ENCODE measurements around the gene TP53RK. TPM values are rescaled to one million over a fixed set of nuclear protein-coding genes. Genes with fewer than 3 reads are reported as not detected.
A peak's percentile ranks its signal among the peaks of the same experiment; 100 is the strongest.

The TP53RK gene
- total and polyA plus RNA-seq, 2 of the 4 experiments (the other 2 are of a cell fraction): 8.7 to 10.6 TPM

- no peaks in the 10 kb centered on the region for H3K27me3 ChIP-seq (ENCODE audit: control insufficient read depth, insufficient read depth, low read length)
- POLR2A ChIA-PET (ENCODE audit: unreplicated experiment): no interaction called here
- H3K4me2 ChIP-seq (ENCODE audit: low read depth, low read length): no peak overlapping the region
- H3K23ac ChIP-seq (ENCODE audit: low read depth, low read length): no peak overlapping the region
- H3K4me3 ChIP-seq (ENCODE audit: insufficient read depth, low read depth, low read length): no peak overlapping the region
- H3K27ac ChIP-seq (ENCODE audit: insufficient read depth, low read length): no peak overlapping the region
- BruUV-seq (replicated peaks): no TSS peak
- no peak overlapping the region for H2AFZ ChIP-seq (replicated peaks; ENCODE audit: low read length, poor library complexity)
- H2AK5ac ChIP-seq (ENCODE audit: low read depth, low read length): no peak overlapping the region
- WGBS, 2 experiments (ENCODE audit: extremely low coverage in 2 of 2, insufficient read length in 1 of 2): 92% methylated on average over 6 of the region's 9 CpGs; no CpG with 5 or more reads in 1 of the 2 experiments
- H2BK15ac ChIP-seq (ENCODE audit: low read depth, low read length): no peak overlapping the region
- peaks cover 15% of the 10 kb centered on the region for H4K20me1 ChIP-seq (ENCODE audit: insufficient read depth, low read length)
- CTCF ChIA-PET: interaction anchor here (1.0 kb wide), 1 partner anchor 29 kb away, joined by 6 read pairs; no protein-coding TSS in a partner anchor
- intact Hi-C loops (cut with micrococcal nuclease): no loop called here
- no peak overlapping the region for H3K18ac ChIP-seq (ENCODE audit: low read depth, low read length)
- TF ChIP-seq MAFK (IDR thresholded peaks at IDR 0.05; ENCODE audit: low read depth, low read length): peak; percentile 74
- no peak for TF ChIP-seq MXI1 (IDR thresholded peaks at IDR 0.05; ENCODE audit: borderline replicate concordance, low read depth, low read length)
- H3K9ac ChIP-seq (ENCODE audit: low read depth, low read length): no peak overlapping the region
- H3K36me3 ChIP-seq (ENCODE audit: control insufficient read depth, insufficient read depth, low read length): peaks cover 18% of the 10 kb centered on the region
- no peak overlapping the region for H2BK5ac ChIP-seq (ENCODE audit: low read depth, low read length, poor library complexity, severe bottlenecking)
- H3K9me3 ChIP-seq (ENCODE audit: control insufficient read depth, insufficient read depth, low read length): peaks cover 6% of the 10 kb centered on the region
- no peak overlapping the region for H3K56ac ChIP-seq (ENCODE audit: extremely low read depth, insufficient read depth, low read length)
- DNase-seq: no peak
- no peak for ATAC-seq (ENCODE audit: low read depth)
- H2BK20ac ChIP-seq (ENCODE audit: low read depth, low read length): no peak overlapping the region
- H3K4ac ChIP-seq (ENCODE audit: low read depth, low read length): no peak overlapping the region
- peaks cover 11% of the 10 kb centered on the region for H3K4me1 ChIP-seq (ENCODE audit: control insufficient read depth, insufficient read depth, low read length)
- H4K5ac ChIP-seq (ENCODE audit: low read depth, low read length): no peak overlapping the region
- in situ Hi-C loops (cut with MboI; ENCODE audit: low sequenced_read_pairs): no loop called here
- H3K79me1 ChIP-seq (ENCODE audit: low read depth in 1 of 2, low read length in 2 of 2): peaks cover 17 to 70% of the 10 kb centered on the region in 2 experiments
- dilution Hi-C loops (cut with HindIII; ENCODE audit: low sequenced_read_pairs, unreplicated experiment): no loop called here
- H3K9me1 ChIP-seq (ENCODE audit: insufficient read depth, low read length): peaks cover 21% of the 10 kb centered on the region
- no peak overlapping the region for H4K91ac ChIP-seq (ENCODE audit: insufficient read depth, low read depth, low read length)
- no peak overlapping the region for H4K8ac ChIP-seq (ENCODE audit: low read depth in 2 of 2, low read length in 2 of 2)
- no peak overlapping the region for H2AK9ac ChIP-seq (replicated peaks; ENCODE audit: low read depth, low read length, poor library complexity)
- no peak overlapping the region for H3K14ac ChIP-seq (replicated peaks; ENCODE audit: low read depth, low read length)
- H2BK120ac ChIP-seq (ENCODE audit: low read depth, low read length): no peak overlapping the region
Observed at GRCh38 chr20:46717818-46718541, 28.7 kb upstream of the TP53RK start.

Measured in IMR-90 (cell line).